PC-9 (cell line): ENCODE results near the gene CCDC28B.

Experiments used
- EZH2 ChIP-seq: fragments of 200-600 bp; sonication (generic); IDR thresholded peaks from 2 replicates; pipeline ENCODE4 v1.8.0; 2017; ENCODE audit warnings: antibody characterized with exemption, low read depth
- TF ChIP-seq, protein P1 (sequence below): fragments of 200-600 bp; sonication (generic); conservative IDR thresholded peaks from 2 replicates; pipeline ENCODE4 v1.6.1; 2017; ENCODE audit warnings: mixed run types, antibody characterized with exemption, mild to moderate bottlenecking, moderate library complexity

DNA sequence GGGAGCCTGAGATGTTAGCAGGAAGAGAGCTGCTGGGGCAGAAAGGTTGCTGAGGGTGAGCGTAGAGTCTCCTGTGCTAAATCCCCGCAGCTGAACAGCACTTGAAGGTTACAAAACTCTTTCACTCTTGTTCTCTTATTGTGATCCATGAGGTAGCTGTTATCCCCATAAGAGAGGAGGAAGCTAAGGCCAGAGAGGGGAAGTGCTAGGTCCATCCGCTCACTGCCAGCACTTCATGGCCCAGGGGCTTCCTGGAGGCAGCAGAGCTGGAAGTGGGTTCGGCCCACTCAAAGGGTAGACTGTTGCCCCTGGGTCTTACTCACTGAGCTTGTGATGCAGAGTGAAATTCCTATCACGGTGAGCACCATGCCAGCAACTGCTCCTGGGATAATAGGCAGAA lies 16.2 kb downstream of the CCDC28B start:
- TF ChIP-seq, protein P1, sequence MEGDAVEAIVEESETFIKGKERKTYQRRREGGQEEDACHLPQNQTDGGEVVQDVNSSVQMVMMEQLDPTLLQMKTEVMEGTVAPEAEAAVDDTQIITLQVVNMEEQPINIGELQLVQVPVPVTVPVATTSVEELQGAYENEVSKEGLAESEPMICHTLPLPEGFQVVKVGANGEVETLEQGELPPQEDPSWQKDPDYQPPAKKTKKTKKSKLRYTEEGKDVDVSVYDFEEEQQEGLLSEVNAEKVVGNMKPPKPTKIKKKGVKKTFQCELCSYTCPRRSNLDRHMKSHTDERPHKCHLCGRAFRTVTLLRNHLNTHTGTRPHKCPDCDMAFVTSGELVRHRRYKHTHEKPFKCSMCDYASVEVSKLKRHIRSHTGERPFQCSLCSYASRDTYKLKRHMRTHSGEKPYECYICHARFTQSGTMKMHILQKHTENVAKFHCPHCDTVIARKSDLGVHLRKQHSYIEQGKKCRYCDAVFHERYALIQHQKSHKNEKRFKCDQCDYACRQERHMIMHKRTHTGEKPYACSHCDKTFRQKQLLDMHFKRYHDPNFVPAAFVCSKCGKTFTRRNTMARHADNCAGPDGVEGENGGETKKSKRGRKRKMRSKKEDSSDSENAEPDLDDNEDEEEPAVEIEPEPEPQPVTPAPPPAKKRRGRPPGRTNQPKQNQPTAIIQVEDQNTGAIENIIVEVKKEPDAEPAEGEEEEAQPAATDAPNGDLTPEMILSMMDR = no peak
- TF ChIP-seq EZH2 = no peak
